Heart left ventricle (tissue), 16 donors: Measurements from ENCODE around the gene SHISAL2A. TPM values are rescaled to one million over a fixed set of nuclear protein-coding genes. Genes with fewer than 3 reads are reported as not detected.

Experiments
- ATAC-seq, 4 donors: fragments of 200-7000 bp; cut with Tn5 transposase; one replicate each; pipeline ENCODE4 v1.9.1; 2020 to 2022; ENCODE audit warnings: moderate library complexity in 4 of 4, mild to moderate bottlenecking in 3 of 4, moderate number of reproducible peaks in 1 of 4
- DNase-seq, 5 donors: peaks; one replicate each; pipeline ENCODE4 v3.0.0-alpha.2; 2020
- H3K27ac ChIP-seq, 12 donors: fragments of 200-600 bp; sonication (generic) in 4 of 12; one replicate each; pipeline versions ENCODE4 v1.5.0 to v1.8.0; 2016 to 2022; ENCODE audit warnings: mild to moderate bottlenecking in 2 of 12
- H3K27me3 ChIP-seq, 9 donors: fragments of 200-600 bp; sonication (generic) in 2 of 9; one replicate each; pipeline versions ENCODE4 v1.5.1 to v1.8.0; 2016 to 2022; ENCODE audit warnings: mild to moderate bottlenecking in 3 of 9
- H3K36me3 ChIP-seq, 9 donors: fragments of 200-600 bp; sonication (generic) in 2 of 9; one replicate each; pipeline versions ENCODE4 v1.5.0 to v1.8.0; 2018 to 2022; ENCODE audit warnings: mild to moderate bottlenecking in 2 of 9
- H3K4me1 ChIP-seq, 12 donors: fragments of 200-600 bp; sonication (generic) in 4 of 12; one replicate each; pipeline versions ENCODE4 v1.5.0 to v1.8.0; 2016 to 2022; ENCODE audit warnings: mild to moderate bottlenecking in 3 of 12
- H3K4me3 ChIP-seq, 12 donors: fragments of 200-600 bp; sonication (generic) in 4 of 12; one replicate each; pipeline versions ENCODE4 v1.5.0 to v1.8.0; 2017 to 2022; ENCODE audit warnings: mild to moderate bottlenecking in 9 of 12, moderate library complexity in 4 of 12
- H3K9me3 ChIP-seq, 12 donors: fragments of 200-600 bp; sonication (generic) in 4 of 12; one replicate each; pipeline versions ENCODE4 v1.5.0 to v1.8.0; 2016 to 2022; ENCODE audit warnings: mild to moderate bottlenecking in 1 of 12
- CTCF ChIP-seq, 12 donors: fragments of 200-600 bp; sonication (generic) in 4 of 12; IDR thresholded peaks; one replicate each; pipeline versions ENCODE4 v1.5.0 to v1.8.0; 2018 to 2022; ENCODE audit warnings: antibody characterized with exemption in 12 of 12, mild to moderate bottlenecking in 5 of 12
- POLR2A ChIP-seq, 2 donors: fragments of 450-650 bp; IDR thresholded peaks; one replicate each; pipeline ENCODE4 v1.6.1; 2017; ENCODE audit warnings: antibody characterized with exemption in 2 of 2, mild to moderate bottlenecking in 2 of 2, moderate library complexity in 2 of 2
- WGBS, 4 donors: extraction: QIAGEN DNeasy Blood & Tissue Kit in 2 of 4; methylation state at CpG; one replicate each; pipeline versions ENCODE4 v1.1.5 to v1.1.7; 2013 to 2018; 5-methylcytosine and 5-hydroxymethylcytosine counted together
- intact Hi-C, 10 donors: fragments of 100-400 bp; cut with DNase I; formaldehyde crosslinking; loops; one replicate each; pipeline versions ENCODE4 v1.11.1 to v1.14.2; 2022
- polyA plus RNA-seq, 2 donors: library from polyadenylated mRNA; stranded (reverse); fragments of 200-250 nt; gene quantifications; one replicate each; pipeline ENCODE4 v1.2.3, GENCODE V29; 2013
- total RNA-seq, 9 donors: library from RNA; depleted of rRNA in 2 of 9; stranded (reverse); fragments of >200 nt in 2 of 9; fragmentation: NEBNext Ultra II Directional in 3 of 9; extraction: Animal tissue kit (Norgen Biotek cat#: 25700) in 3 of 9; gene quantifications; one replicate each; pipeline versions ENCODE4 v1.1.0 to v1.2.4, GENCODE V29; 2016 to 2023
- donor health status: ischemic (EF 13 %, LVEDD 7.1; RV severe dilation, severe dysfunction).
- donor health status: healthy with polysubstance abuse.
- donor health status: DM: no; HTN: yes; CAD: no.
- donor health status: DM: no; HTN: no; CAD: no.
- donor health status: ischemic (EF 25% LVEDD 6.9; RV normal size, moderate dysfunction).
- donor health status: ischemic (EF 25% LVEDD 5.7; RV mildly dilated, moderate dysfunction).
- donor health status: healthy.
- donor health status: DM: yes; HTN: yes; CAD: no.
- donor health status: ischemic (EF 35%, LVEDD 5.7; RV mildly dilated, moderate dysfunction).
- donor health status: nonischemic (EF 11% LVEDD 7.7; RV severe dilation, severe dysfunction).
- donor health status: DM: yes; HTN: yes; CAD: no.
- donor health status: PGD.
- donor health status: ischemic (EF 29% LVEDD 5.4; RV normal size, mild dysfunction).
- donor health status: nonischemic (EF 23%, LVEDD 6.1; RV moderate dilation, normal function).

The SHISAL2A gene
- total and polyA plus RNA-seq, 11 donors: 0.08 to 0.64 TPM; not detected in 9

GRCh38 chr1:52627028-52627427 lies 5.9 kb upstream of the SHISAL2A start:
- H3K27ac ChIP-seq: no peak overlapping the region
- ATAC-seq (no peak), DNase-seq (no peak)
- 97 to 99% (median 97%) methylated on average over 2 of the region's 2 CpGs for WGBS, 4 donors
- H3K4me1 ChIP-seq: peaks cover 0 to 7% (median 0%) of the 10 kb centered on the region in 12 donors
- intact Hi-C loops: no loop called here
- H3K36me3 ChIP-seq: no peaks in the 10 kb centered on the region
- H3K27me3 ChIP-seq: peaks cover 0 to 13% (median 3%) of the 10 kb centered on the region in 9 donors
- TF ChIP-seq CTCF (IDR thresholded peaks at IDR 0.05): no peak
- TF ChIP-seq POLR2A (IDR thresholded peaks at IDR 0.05): no peak
- no peak overlapping the region for H3K4me3 ChIP-seq
- peaks cover 0 to 24% (median 5%) of the 10 kb centered on the region in 12 donors for H3K9me3 ChIP-seq

- H3K4me3 ChIP-seq: no peak overlapping the region
- intact Hi-C loops: no loop called here
- DNase-seq (no peak), ATAC-seq (no peak)
- no peak for TF ChIP-seq CTCF (IDR thresholded peaks at IDR 0.05)
- H3K4me1 ChIP-seq: peaks cover 0 to 23% (median 2%) of the 10 kb centered on the region in 12 donors
- peaks cover 0 to 29% (median 18%) of the 10 kb centered on the region in 9 donors for H3K27me3 ChIP-seq
- no peak overlapping the region for H3K27ac ChIP-seq
- no peaks in the 10 kb centered on the region for H3K36me3 ChIP-seq
- peaks cover 0 to 9% (median 0%) of the 10 kb centered on the region in 12 donors for H3K9me3 ChIP-seq
- WGBS, 4 donors: 82 to 84% (median 82%) methylated on average over 8 of the region's 8 CpGs
Observed at GRCh38 chr1:52628614-52629324, 4.2 kb upstream of the SHISAL2A start.

- peaks cover 0 to 23% (median 2%) of the 10 kb centered on the region in 12 donors for H3K4me1 ChIP-seq
- no peak overlapping the region for H3K4me3 ChIP-seq
- peaks cover 0 to 35% (median 23%) of the 10 kb centered on the region in 9 donors for H3K27me3 ChIP-seq
- 62 to 76% (median 71%) methylated on average over 7 of the region's 7 CpGs for WGBS, 4 donors
- no peak overlapping the region for H3K27ac ChIP-seq
- peaks cover 0 to 4% (median 0%) of the 10 kb centered on the region in 12 donors for H3K9me3 ChIP-seq
- intact Hi-C loops: no loop called here
- TF ChIP-seq POLR2A (IDR thresholded peaks at IDR 0.05) (no peak), CTCF (IDR thresholded peaks at IDR 0.05) (no peak)
- H3K36me3 ChIP-seq: no peaks in the 10 kb centered on the region
- DNase-seq (no peak), ATAC-seq (no peak)
Observed at GRCh38 chr1:52629325-52629643, 3.7 kb upstream of the SHISAL2A start.

GRCh38 chr1:52629667-52630066 lies 3.3 kb upstream of the SHISAL2A start:
- ATAC-seq (no peak), DNase-seq (no peak)
- Histone ChIP-seq H3K4me1 (peaks cover 0 to 27% (median 2%) of the 10 kb centered on the region in 12 donors), H3K36me3 (no peaks in the 10 kb centered on the region), H3K27me3 (peaks cover 0 to 35% (median 23%) of the 10 kb centered on the region in 9 donors), H3K9me3 (peaks cover 0 to 2% (median 0%) of the 10 kb centered on the region in 12 donors), H3K4me3 (no peak overlapping the region), H3K27ac (no peak overlapping the region)
- intact Hi-C loops: no loop called here
- WGBS, 4 donors: 92 to 95% (median 93%) methylated on average over 2 of the region's 2 CpGs
- no peak for TF ChIP-seq POLR2A (IDR thresholded peaks at IDR 0.05)
